GM19328 (cell line): Measurements from ENCODE around the gene RBBP8.
"Not testable (repeated sequence)": the region's sequence is repeated elsewhere in the genome, so short reads cannot be mapped to it uniquely, and the experiment has no call there.

Source experiments
- ATAC-seq: cut with Tn5 transposase; IDR thresholded peaks from one replicate; pipeline ENCODE4 v1.9.1; 2021; ENCODE audit warnings: mild to moderate bottlenecking, moderate library complexity; ENCODE audit not compliant: unreplicated experiment

RBBP8 gene

DNA sequence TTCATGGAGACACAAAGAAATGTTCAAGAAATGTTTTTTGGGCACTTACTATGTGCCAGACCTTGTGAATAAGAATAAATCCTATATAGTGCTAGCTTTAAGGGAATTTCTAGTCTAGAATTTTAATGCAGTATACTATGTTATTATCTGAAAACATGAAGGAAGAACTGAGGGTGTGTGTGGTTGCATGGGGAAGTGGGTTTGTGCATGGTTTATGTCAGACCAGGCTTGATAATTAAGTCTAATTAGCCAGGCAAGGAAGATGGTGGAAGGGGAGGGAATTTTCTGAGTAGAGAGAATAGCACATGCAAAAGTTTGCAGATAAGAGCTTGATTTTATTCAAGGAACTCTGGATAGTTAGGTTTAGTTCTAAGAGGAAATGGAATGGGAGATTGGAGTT, 6.5 kb downstream of the RBBP8 start:
- ATAC-seq: no peak

DNA sequence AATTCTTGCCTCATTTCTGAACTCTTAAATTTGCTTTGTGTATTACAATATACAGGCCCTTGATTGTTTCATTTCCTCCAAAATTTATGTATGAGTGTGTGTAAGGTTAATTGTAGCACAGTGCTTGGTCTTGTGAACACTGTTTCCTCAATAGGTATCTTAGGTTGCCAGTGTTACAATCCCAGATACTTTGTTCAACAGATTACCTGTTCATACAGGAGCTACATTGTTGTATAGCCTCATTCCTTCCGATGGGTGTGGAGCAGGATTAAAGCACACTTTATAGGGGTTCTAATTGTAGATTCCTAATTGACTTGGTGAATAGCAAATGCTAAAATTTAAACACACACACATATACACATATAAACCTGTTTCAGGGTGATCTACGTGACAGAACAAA, 10.7 kb downstream of the RBBP8 start:
- ATAC-seq: no peak

DNA sequence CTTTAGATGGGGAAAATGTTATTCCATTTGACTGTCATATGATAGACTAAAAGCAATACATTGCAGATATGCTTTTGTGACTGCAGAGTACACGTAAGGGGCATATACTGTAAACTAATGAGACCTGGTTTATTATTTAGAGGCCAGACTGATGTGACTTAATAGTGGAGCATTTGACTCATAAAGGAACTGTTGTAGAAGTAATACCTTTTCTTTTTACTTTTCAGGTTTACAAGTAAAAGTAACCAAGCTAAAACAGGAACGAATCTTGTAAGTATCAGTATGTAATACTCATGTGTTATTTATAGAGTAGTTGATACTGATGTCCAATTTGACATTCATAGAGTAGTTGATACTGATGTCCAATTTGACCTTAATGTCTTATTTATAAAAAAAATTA, 13.1 kb downstream of the RBBP8 start:
- ATAC-seq: no peak

DNA sequence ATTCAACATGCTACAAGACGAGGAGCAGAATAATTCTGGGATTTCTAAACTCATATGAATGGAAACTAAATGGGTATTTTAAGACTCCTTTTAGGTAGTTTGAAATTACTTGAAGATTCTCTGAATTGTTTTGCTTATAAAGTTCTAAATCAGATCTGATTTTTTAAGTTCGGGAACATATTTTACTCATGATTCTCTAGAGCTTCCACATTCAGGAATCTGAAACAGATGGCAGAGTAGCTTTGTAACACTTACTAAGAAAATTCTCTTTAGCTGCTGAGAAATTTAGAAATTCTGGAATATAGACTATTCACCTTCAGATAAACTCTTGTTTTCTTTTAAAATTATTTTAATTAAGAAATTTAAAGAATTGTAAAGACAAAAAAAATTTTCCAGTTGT, 13.7 kb downstream of the RBBP8 start:
- ATAC-seq: no peak

DNA sequence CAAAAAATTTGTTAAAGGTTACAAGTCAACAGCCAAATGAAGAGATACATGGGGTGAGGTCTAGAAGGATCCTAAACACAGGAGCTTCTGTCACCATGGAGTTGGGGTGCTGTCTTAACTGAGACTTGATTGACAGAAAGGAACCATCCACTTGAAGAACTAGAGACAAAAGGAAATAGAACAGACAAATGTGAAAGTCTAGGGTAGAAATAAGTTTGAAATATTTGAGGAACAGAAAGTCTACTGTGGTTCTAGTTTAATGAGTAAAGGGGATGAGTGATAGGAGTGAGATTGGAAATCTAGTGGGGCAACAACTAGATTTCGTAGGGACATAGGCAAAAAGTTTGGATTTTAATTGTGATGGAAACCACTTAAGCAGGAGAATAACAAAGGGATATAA, 18.7 kb downstream of the RBBP8 start:
- ATAC-seq: no peak

DNA sequence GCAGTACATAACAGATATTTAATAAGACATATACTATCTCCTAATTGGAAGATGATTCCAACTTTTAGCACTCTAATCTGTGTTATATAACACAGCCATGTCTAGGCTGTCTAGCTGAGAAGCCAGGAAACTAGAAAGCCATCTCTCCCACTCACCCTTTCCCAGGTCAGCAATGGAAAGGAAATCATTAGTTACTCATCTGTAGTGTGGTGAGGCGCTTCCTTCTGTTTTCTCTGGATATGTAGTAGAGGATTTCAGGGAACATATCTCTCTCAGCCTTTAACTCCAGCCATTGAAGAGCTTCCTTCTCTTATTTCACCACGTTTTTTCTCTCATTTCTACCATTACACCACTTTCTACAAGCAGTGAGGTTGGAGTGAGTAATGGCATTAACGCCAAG, 19.4 kb downstream of the RBBP8 start:
- ATAC-seq: no peak

DNA sequence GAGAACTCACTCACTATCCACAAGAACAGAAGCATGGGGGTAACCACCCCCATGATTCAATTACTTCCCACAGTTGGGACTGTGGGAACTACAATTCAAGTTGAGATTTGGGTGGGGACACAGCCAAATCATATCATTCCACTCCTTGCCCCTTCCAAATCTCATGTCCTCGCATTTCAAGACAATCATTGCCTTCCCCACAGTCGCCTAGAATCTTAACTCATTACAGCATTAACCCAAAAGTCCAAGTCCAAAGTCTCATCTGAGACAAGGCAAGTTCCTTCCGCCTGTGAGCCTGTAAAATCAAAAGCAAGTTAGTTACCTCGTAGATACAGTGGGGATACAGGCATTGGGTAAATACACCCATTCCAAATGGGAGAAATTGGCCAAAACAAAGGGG, 20.9 kb downstream of the RBBP8 start:
- ATAC-seq: not testable (repeated sequence)

DNA sequence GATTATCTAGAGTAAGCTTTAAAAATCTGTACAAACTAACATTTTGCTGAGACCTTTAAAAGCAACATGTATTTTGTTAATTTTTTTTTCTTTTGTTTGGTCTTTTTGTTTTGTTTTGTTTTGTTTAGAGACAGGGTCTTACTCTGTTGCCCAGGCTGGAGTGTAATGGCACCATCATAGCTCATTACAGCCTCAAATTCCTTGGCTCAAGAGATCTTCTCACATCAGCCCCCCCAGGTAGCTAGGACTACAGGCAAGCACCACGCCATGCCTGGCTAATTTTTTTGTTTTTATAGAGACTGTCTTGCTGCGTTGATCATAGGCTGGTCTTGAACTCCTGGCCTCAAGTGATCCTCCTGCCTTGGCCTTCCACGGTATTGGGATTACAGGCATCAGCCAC, 23.1 kb downstream of the RBBP8 start:
- ATAC-seq: no peak

DNA sequence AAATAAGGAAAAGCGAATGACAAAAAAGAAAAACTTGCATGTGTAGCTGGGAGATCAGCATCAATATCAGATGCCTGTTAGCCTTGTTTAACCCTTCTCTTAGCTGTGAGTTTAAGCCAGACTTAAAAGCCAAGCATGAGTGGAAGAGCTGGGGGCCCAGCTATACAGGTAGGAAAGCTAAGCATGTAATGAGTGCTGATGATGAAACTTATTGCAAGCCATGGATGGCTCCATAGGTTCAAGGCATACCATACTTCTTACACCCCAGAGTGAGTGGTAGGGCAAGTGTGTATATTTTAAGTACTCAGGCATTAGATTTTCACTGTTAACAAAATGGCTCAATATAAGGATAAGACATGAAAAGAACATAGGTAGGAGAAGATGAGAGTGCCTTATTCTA, 28.0 kb downstream of the RBBP8 start:
- ATAC-seq: no peak

DNA sequence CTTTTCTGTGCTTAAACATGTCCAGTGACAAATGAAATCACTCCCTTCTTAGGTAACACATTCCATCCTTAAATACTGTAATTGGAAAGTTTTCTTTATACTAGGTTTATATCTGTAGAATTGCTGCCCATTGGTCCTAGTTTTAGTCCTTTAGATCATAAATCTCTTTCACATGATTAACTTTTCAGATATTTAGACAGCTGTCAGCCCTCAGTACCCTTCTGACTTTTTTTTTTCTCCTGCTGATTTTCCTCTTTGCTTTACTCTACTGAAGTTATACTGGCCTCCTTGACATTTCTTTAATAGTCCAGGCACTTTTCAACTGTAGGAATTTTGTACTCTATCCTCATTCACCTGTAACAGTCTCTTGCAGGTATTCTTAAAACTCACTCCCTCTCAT, 28.9 kb downstream of the RBBP8 start:
- no peak for ATAC-seq

DNA sequence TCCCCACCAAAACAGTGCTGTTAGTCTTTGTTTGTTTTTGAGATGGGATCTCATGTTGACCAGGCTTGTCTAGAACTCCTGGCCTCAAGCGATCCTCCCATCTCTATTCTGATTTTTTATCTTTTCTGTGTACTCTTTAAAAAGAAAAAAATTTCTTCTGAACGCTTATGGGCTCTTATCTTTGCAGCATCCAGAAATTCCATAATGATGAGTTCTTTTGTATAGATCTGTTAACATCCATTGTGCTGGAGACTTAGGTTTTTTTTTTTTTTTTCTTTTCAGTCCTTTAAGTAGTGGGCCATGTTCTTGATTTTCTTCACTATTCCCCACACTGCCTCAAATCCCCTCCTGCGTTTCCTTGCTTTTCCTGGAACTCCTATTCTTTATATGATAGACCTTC, 31.0 kb downstream of the RBBP8 start:
- ATAC-seq: no peak

DNA sequence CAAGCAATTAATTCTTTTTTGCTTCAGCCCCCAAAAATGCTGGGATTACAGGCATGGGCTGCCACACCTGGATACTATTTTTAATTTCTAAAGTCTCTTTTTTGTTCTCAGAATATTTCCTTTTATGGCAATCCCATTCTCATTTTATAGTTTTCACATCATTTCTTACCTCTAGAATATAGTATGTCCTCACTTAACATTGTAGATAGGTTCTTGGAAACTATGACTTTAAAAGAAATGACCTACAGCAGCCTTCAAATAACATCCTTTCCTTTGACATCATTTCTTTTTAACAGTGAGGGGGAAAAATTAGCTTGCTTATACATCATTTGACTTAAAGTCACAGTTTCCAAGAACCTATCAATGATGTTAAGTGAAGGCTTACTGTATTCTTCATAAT, 31.6 kb downstream of the RBBP8 start:
- no peak for ATAC-seq

DNA sequence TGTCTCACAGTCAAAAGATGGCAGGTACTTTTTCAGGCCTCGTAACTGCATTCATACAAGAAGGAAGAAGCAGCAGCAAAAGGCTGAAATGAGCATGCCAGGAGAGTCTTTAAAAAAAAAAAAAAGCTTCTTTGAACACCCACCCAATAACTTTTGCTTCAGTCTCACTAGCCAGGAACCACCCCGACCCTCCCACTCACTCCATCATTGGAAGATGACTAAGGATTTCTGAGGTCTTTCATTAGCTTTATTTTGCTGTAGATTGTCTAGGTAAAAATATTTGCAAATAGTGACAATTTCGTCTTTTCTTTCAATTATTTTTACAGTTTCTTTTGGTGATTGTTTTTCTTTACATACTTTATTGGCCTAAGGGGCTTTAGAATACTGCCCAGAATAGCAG, 37.9 kb downstream of the RBBP8 start:
- no peak for ATAC-seq

DNA sequence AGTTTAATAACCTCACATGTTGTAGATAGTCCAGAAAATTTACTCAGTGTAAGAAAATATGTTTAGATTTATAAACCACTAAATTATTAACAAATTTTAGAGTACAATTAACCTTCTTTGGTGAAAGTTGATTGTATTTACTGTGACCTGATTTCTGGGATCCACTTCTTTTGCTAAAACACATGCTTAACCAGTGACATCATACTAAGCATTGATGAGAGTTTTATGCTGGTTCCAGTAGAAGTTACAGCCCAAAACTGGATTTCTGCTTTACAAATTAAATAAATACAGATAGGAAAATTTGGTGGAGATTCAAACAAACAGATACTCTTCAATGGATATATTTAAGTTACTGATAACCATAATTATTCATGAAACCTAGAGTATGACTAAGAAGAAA, 40.9 kb downstream of the RBBP8 start:
- ATAC-seq: no peak

DNA sequence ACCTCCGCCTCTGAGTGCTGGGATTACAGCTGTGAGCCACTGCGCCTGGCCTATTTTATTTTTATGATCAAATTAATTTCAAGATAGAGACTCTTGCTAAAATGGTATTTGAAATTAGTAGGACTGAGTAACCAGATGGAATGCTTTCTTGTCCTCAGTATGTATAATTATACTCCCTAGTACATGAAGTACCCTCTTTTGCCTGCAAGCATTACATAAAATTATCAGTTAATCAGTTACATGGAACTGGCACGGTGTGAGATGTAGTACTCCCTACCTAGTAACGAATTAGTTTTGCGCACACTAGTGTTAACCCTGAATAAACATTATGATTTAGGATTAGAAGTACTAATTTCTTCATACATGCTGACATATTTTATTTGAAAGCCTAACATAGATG, 41.6 kb downstream of the RBBP8 start:
- ATAC-seq: no peak

DNA sequence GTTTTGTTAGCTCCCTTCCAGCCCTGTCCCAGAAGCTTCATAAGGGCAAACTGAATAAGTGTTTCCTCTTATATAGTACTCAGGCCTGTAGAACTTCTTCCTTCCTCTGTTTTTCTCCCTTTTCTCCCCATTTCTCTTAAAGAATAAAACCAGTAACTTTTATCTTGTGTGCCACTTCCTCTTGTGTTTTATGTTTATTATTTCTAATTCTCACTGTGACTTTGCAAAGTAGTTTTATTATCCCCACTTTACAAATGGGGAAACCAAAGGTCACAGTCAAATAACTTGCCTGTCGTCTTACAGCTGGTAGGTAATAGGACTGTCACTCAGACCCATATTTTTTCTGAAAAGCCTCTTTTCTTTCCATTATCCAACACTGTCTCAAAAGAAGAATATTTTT, 42.4 kb downstream of the RBBP8 start:
- no peak for ATAC-seq

DNA sequence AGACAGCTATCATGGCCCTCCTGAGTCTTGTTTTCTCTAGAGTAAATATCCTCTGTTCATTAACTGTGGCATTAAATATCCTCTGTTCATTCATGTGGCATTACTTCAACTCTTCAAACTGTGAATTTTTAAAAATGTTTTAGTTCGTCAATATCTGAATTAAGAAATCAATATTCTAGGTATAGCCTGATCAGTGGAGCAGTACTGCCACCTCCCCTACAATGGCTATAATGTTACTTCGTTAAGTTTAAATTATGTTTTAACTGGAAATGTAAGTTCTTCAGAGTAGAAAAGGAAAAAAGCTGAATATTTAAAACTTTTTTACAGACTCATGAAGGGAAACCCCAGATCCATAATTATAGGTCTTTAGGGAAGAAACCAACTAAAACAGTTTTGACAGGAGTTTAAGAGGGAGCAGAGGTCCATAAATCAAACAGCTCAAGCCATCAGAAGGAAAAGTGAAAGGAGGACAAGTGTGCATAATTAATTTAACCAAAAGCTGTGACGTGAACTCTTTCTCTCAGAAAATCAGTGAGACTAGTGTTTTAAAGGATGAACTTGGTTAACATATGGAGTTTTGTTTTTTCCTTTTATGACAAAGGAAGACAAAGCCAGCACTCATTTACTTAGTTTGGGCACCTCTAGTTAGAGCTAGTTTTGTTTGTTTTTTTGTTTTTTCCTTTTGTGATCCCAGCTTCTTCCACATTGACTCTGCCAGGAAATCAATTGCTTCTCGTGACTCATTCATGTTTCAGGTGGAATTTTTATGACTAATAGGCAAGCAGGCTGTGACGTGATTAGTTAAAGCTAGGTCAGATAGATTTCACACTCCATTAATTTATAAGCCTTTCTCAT, 44.9 kb downstream of the RBBP8 start:
- no peak for ATAC-seq

DNA sequence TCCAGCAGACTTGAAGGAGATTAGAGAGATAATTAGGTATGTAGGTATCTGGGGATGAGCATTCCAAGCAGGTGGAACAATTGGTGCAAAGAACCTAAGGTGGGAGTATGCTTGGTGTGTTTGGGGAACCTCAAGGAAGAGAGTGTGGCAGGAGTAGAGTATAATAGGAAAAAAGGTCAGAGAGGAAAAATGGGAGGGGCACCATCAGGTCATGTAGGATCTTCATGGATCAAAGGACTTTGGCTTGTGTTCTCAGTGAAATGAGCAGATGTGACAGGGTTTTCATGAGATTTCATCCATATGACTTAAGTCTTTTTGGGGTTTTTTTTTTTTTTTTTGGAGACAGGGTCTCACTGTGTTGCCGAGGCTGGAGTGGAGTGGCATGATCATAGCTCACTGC, 47.3 kb downstream of the RBBP8 start:
- no peak for ATAC-seq

DNA sequence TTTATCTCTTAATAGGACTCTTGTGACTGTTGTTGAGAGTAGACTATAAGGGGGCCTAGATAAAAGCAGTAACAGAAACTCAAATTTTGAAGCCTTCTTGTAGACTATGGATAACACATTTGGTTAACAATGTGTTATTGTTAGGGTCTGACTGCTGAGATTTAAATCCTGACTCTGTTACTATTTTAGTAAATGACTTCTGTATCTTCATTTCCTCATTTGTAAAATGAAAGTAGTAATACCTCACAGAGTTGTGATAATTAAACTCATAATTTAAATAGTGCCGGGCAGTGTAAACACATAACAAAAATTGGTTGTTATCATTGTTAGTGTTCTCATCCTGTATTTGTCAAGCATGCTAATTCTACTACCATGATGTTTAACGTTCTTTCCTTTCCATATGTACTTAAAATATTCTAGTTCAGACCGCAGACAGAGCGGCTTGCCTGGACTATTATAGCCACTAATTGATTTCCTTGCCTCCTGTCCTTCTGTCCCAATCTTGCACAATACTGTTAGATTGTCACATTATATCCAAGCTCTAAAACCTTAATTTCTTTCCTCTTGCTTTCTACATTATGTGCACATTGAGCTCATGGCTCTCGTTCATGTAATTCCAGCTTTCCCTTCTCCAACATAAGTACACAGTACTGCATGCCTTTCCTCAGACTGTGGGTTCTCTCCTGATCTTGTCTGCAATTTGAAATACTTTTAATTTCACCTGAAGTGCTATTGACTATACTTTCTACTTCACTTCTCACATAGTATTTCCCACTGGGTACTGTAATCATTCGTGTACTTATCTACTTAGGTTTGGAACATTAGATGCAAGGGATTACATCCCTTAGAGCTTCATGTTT, 48.4 kb downstream of the RBBP8 start:
- ATAC-seq: no peak

DNA sequence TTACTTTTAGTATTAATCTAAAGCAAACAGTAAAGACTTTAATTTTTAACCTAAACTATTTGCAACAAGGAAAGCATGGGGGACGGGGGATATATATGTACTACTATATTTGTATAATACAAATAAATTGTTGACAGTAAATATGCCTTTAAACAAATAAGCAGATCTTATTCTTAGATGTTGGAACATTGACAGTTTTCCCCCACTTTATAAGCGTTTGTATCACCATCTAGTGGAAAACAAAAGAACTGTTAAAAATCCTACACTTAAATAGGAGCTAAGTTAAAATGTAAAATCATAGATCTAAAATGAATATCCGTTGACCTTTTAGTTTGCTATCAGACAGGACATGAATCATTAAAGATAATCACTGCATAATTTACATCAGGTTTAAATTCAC, 50.0 kb downstream of the RBBP8 start:
- no peak for ATAC-seq

DNA sequence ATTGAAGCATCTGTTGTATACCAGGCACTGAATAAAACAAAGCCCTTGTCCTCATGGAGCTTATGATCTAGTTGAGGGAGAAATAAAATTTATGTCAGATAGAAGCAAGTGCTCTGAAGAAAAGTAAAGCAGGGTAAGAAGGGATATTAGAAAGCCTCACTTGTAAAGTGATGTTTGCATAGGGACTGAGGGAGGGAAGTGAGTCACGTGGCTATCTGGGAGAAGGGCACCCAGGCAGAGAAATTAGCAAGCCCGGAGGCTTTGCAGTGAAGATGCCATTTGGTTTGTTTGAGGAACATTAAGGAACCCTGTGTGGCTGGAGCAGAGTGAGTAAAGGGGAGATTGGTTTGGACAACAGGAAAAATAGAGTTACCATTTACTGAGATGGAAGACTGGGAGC, 52.1 kb downstream of the RBBP8 start:
- ATAC-seq: no peak

DNA sequence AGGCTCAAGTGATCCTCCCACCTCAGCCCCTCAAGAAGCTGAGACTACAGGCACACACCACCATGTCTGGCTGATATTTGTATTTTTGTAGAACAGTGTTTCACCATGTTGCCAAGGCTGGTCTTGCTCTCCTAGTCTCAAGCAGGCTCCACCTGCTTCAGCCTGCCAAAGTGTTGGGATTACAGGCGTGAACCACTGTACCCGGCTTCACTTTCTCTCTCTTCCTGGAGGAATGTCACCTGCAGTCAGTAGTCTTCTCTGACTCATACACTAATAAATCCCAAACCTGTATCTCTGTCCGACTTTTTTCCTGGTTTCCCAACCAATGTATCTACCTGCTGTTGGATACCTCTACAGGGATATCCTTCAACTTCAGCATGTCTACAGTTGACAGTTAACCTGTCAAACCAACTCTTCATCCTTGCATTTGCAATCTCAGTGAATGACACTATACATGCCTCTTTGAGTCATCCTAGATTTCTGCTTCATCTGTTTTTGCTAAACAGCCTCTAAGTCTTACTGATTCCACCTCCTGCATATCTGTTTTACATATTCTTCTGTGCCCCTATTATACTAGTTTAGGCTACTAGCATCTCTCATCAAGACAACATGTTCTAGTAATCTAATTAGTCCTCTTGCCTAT, 54.5 kb downstream of the RBBP8 start:
- ATAC-seq: no peak
